Astrocyte of the spinal cord (primary cell): ENCODE data around the gene TRIM77.
"Not testable (repeated sequence)": the region's sequence is repeated elsewhere in the genome, so short reads cannot be mapped to it uniquely, and the experiment has no call there.

ENCODE experiments used
- DNase-seq: peaks from one replicate; pipeline ENCODE4 v3.0.0; 2011; ENCODE audit warnings: low read depth, low spot score
- H3K4me3 ChIP-seq: 2 replicates; pipeline ENCODE4 v1.5.1; 2011; ENCODE audit warnings: low read depth, mild to moderate bottlenecking, low read length, moderate library complexity
- CTCF ChIP-seq: IDR thresholded peaks from 2 replicates; pipeline ENCODE4 v1.5.1; 2012; ENCODE audit warnings: low read depth, mild to moderate bottlenecking, low read length, inconsistent platforms
- in situ Hi-C: cut with HindIII; loops from 2 replicates; pipeline ENCODE4 v1.10.0; 2017; ENCODE audit warnings: low sequenced_read_pairs

The TRIM77 gene

DNA sequence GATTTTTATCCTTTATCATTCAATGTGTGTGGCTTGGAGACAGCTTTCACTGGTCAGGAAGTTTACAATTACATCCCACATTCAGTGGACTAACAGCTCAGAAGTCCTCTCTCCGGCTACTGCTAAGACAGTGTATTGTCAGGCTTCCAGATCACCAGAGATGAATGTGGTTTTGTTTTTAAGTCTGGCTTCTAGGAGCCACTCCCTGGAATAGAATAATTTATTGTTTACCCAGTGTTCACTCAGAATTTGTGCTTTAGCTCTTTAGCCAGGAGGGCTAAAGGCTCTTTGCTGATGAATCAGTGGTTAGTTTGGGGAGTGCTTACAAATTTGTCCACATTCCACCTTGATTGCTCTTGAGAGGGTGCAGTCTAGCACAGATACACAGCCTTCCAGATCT lies 26.5 kb downstream of the TRIM77 start:
- DNase-seq: peak; percentile 0
- TF ChIP-seq CTCF: no peak
- H3K4me3 ChIP-seq: no peak overlapping the region
- in situ Hi-C loops: no loop called here

- H3K4me3 ChIP-seq: no peak overlapping the region
- in situ Hi-C loops: no loop called here
- no peak for DNase-seq
- TF ChIP-seq CTCF: no peak
Observed at GRCh38 chr11:89737116-89737515, 27.0 kb downstream of the TRIM77 start.

DNA sequence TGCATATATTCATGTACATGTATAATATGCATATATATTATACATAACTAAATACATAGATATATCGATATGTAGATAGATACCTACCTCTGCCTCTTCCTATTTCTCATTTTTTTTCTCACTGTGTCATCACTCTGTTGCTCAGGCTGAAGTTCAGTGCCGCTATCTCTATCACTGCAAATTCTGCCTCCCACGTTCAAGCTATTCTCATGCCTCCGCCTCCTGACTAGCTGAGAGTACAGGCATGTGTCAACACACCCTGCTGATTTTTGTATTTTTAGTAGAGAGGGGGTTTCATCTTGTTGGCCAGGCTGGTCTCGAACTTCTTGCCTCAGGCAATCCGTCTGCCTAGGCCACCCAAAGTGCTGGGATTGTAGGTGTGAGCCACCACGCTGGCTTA lies 31.3 kb downstream of the TRIM77 start:
- DNase-seq, in situ Hi-C loops, H3K4me3 ChIP-seq: not testable (repeated sequence)

DNA sequence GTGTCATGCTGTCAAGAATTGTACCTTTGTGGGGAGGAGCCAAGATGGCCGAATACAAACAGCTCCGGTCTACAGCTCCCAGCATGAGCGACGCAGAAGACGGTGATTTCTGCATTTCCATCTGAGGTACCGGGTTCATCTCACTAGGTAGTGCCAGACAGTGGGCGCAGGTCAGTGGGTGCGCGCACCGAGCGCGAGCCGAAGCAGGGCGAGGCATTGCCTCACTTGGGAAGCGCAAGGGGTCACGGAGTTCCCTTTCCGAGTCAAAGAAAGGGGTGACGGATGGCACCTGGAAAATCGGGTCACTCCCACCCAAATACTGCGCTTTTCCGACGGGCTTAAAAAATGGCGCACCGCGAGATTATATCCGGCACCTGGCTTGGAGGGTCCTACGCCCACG lies 34.1 kb downstream of the TRIM77 start:
- in situ Hi-C loops, H3K4me3 ChIP-seq, DNase-seq: not testable (repeated sequence)

DNA sequence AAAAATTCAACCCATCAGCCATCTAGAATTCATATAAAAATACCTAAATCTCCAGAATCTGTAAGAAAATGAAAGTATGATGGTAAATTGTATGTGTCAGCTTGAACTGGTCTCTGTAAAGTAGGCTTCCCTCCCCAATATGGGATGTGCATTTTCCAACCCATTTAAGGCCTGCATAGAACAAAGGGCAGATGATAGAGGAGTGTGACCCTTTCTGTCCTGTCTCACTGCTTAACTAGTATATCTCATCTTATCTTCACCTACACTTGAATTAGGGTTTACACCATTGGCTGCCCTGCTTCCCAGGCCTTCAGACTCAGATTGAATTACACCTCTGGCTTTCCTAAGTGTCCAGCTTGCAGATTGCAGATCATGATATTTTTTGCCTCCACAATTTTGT lies 40.7 kb downstream of the TRIM77 start:
- H3K4me3 ChIP-seq, DNase-seq, in situ Hi-C loops: not testable (repeated sequence)
